HL-60 (cell line): Measurements from ENCODE around the gene ANKRD2.

Experiments
- CTCF ChIP-seq: IDR thresholded peaks from one replicate; pipeline ENCODE4 v1.5.1; 2011; ENCODE audit warnings: low read length, control low read depth, inconsistent platforms; ENCODE audit not compliant: insufficient read depth
- POLR2AphosphoS5 ChIP-seq: IDR thresholded peaks from 2 replicates; pipeline ENCODE4 v1.6.1; 2012; ENCODE audit warnings: low read depth
- TF ChIP-seq, protein P1 (sequence below): IDR thresholded peaks from 2 replicates; pipeline ENCODE4 v1.6.1; 2012; ENCODE audit warnings: low read depth; ENCODE audit not compliant: insufficient replicate concordance

DNA sequence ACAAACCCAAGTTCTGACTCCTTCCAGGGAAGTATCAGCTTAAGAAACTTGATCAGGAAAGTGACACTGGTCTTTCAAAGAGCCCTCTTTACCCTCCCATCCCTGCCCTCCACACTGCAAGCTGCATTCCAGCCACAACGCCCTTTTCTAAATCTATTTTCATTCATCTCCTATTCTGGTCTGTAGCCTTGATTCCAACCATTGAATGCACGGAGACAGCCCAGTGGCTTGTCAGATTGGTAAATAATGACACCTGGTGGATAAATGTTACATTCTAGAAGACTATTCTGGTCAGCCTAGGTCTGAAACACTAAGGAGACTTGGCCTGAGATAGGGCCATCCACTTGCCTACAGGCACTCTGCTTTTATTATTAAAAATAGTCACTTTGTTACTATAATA, 39.8 kb downstream of the ANKRD2 start:
- TF ChIP-seq CTCF (no peak), POLR2AphosphoS5 (no peak)
- TF ChIP-seq, protein P1, sequence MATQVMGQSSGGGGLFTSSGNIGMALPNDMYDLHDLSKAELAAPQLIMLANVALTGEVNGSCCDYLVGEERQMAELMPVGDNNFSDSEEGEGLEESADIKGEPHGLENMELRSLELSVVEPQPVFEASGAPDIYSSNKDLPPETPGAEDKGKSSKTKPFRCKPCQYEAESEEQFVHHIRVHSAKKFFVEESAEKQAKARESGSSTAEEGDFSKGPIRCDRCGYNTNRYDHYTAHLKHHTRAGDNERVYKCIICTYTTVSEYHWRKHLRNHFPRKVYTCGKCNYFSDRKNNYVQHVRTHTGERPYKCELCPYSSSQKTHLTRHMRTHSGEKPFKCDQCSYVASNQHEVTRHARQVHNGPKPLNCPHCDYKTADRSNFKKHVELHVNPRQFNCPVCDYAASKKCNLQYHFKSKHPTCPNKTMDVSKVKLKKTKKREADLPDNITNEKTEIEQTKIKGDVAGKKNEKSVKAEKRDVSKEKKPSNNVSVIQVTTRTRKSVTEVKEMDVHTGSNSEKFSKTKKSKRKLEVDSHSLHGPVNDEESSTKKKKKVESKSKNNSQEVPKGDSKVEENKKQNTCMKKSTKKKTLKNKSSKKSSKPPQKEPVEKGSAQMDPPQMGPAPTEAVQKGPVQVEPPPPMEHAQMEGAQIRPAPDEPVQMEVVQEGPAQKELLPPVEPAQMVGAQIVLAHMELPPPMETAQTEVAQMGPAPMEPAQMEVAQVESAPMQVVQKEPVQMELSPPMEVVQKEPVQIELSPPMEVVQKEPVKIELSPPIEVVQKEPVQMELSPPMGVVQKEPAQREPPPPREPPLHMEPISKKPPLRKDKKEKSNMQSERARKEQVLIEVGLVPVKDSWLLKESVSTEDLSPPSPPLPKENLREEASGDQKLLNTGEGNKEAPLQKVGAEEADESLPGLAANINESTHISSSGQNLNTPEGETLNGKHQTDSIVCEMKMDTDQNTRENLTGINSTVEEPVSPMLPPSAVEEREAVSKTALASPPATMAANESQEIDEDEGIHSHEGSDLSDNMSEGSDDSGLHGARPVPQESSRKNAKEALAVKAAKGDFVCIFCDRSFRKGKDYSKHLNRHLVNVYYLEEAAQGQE: no peak
